ENCODE data around the gene VWA8. TPM values are rescaled to one million over a fixed set of nuclear protein-coding genes. Genes with fewer than 3 reads are reported as not detected.

The VWA8 gene
- total RNA-seq, 1 donor, result 21.4 TPM

GRCh38 chr13:41995336-41995735 lies 34.4 kb upstream of the VWA8 start:
- Histone ChIP-seq H3K4me2 (ENCODE audit: insufficient read depth, low read length) (no peak overlapping the region), H3K4me1 (ENCODE audit: insufficient read depth, low read length) (peaks cover 5% of the 10 kb centered on the region), H3K27me3 (ENCODE audit: insufficient read depth, low read length) (peaks cover 4% of the 10 kb centered on the region), H3K27ac (ENCODE audit: low read depth, low read length) (no peak overlapping the region), H3K36me3 (ENCODE audit: insufficient read depth, low read length) (no peaks in the 10 kb centered on the region), H2AFZ (ENCODE audit: low read length) (no peak overlapping the region), H3K79me2 (ENCODE audit: insufficient read depth, low read length) (no peaks in the 10 kb centered on the region), H4K20me1 (ENCODE audit: insufficient read depth, low read length) (no peaks in the 10 kb centered on the region), H3K4me3 (ENCODE audit: insufficient read depth, low read length) (no peak overlapping the region), H3K9me3 (ENCODE audit: low read depth, low read length) (no peaks in the 10 kb centered on the region)
- DNase-seq (ENCODE audit: insufficient read length, low spot score, missing footprints), result no peak
- no peak for TF ChIP-seq CTCF (IDR thresholded peaks at IDR 0.05; ENCODE audit: extremely low read depth, low read depth, low read length)

- no peaks in the 10 kb centered on the region for H3K36me3 ChIP-seq (ENCODE audit: insufficient read depth, low read length)
- TF ChIP-seq CTCF (IDR thresholded peaks at IDR 0.05; ENCODE audit: extremely low read depth, low read depth, low read length), result no peak
- no peaks in the 10 kb centered on the region for H4K20me1 ChIP-seq (ENCODE audit: insufficient read depth, low read length)
- H3K4me1 ChIP-seq (ENCODE audit: insufficient read depth, low read length), result peaks cover 5% of the 10 kb centered on the region
- DNase-seq (ENCODE audit: insufficient read length, low spot score, missing footprints), result no peak
- H2AFZ ChIP-seq (ENCODE audit: low read length), result no peak overlapping the region
- H3K27me3 ChIP-seq (ENCODE audit: insufficient read depth, low read length), result peaks cover 4% of the 10 kb centered on the region
- H3K4me3 ChIP-seq (ENCODE audit: insufficient read depth, low read length), result no peak overlapping the region
- no peak overlapping the region for H3K27ac ChIP-seq (ENCODE audit: low read depth, low read length)
- no peaks in the 10 kb centered on the region for H3K9me3 ChIP-seq (ENCODE audit: low read depth, low read length)
- no peak overlapping the region for H3K4me2 ChIP-seq (ENCODE audit: insufficient read depth, low read length)
- no peaks in the 10 kb centered on the region for H3K79me2 ChIP-seq (ENCODE audit: insufficient read depth, low read length)
Measured at GRCh38 chr13:41994696-41995095, 33.8 kb upstream of the VWA8 start.

GRCh38 chr13:41991936-41992335 lies 31.0 kb upstream of the VWA8 start:
- no peak overlapping the region for H2AFZ ChIP-seq (ENCODE audit: low read length)
- no peak for TF ChIP-seq CTCF (IDR thresholded peaks at IDR 0.05; ENCODE audit: extremely low read depth, low read depth, low read length)
- peaks cover 5% of the 10 kb centered on the region for H3K4me1 ChIP-seq (ENCODE audit: insufficient read depth, low read length)
- H3K4me3 ChIP-seq (ENCODE audit: insufficient read depth, low read length), result no peak overlapping the region
- H3K36me3 ChIP-seq (ENCODE audit: insufficient read depth, low read length), result no peaks in the 10 kb centered on the region
- no peaks in the 10 kb centered on the region for H3K79me2 ChIP-seq (ENCODE audit: insufficient read depth, low read length)
- no peak overlapping the region for H3K4me2 ChIP-seq (ENCODE audit: insufficient read depth, low read length)
- H3K27ac ChIP-seq (ENCODE audit: low read depth, low read length), result no peak overlapping the region
- H3K27me3 ChIP-seq (ENCODE audit: insufficient read depth, low read length), result peaks cover 4% of the 10 kb centered on the region
- no peaks in the 10 kb centered on the region for H3K9me3 ChIP-seq (ENCODE audit: low read depth, low read length)
- H4K20me1 ChIP-seq (ENCODE audit: insufficient read depth, low read length), result no peaks in the 10 kb centered on the region
- no peak for DNase-seq (ENCODE audit: insufficient read length, low spot score, missing footprints)

GRCh38 chr13:41988244-41988643 lies 27.3 kb upstream of the VWA8 start:
- no peak overlapping the region for H2AFZ ChIP-seq (ENCODE audit: low read length)
- no peak overlapping the region for H3K4me3 ChIP-seq (ENCODE audit: insufficient read depth, low read length)
- no peaks in the 10 kb centered on the region for H3K36me3 ChIP-seq (ENCODE audit: insufficient read depth, low read length)
- no peak overlapping the region for H3K27ac ChIP-seq (ENCODE audit: low read depth, low read length)
- no peaks in the 10 kb centered on the region for H4K20me1 ChIP-seq (ENCODE audit: insufficient read depth, low read length)
- no peaks in the 10 kb centered on the region for H3K9me3 ChIP-seq (ENCODE audit: low read depth, low read length)
- no peak for TF ChIP-seq CTCF (IDR thresholded peaks at IDR 0.05; ENCODE audit: extremely low read depth, low read depth, low read length)
- peaks cover 12% of the 10 kb centered on the region for H3K4me1 ChIP-seq (ENCODE audit: insufficient read depth, low read length)
- H3K27me3 ChIP-seq (ENCODE audit: insufficient read depth, low read length), result peaks cover 4% of the 10 kb centered on the region
- no peaks in the 10 kb centered on the region for H3K79me2 ChIP-seq (ENCODE audit: insufficient read depth, low read length)
- DNase-seq (ENCODE audit: insufficient read length, low spot score, missing footprints), result no peak
- H3K4me2 ChIP-seq (ENCODE audit: insufficient read depth, low read length), result no peak overlapping the region
